GM18858 (cell line): Measurements from ENCODE around the gene EIF2D.
"Not testable (repeated sequence)": the region's sequence is repeated elsewhere in the genome, so short reads cannot be mapped to it uniquely, and the experiment has no call there.

Experiments
- ATAC-seq: cut with Tn5 transposase; IDR thresholded peaks from one replicate; pipeline ENCODE4 v1.9.1; 2021; ENCODE audit not compliant: unreplicated experiment

Gene EIF2D

DNA sequence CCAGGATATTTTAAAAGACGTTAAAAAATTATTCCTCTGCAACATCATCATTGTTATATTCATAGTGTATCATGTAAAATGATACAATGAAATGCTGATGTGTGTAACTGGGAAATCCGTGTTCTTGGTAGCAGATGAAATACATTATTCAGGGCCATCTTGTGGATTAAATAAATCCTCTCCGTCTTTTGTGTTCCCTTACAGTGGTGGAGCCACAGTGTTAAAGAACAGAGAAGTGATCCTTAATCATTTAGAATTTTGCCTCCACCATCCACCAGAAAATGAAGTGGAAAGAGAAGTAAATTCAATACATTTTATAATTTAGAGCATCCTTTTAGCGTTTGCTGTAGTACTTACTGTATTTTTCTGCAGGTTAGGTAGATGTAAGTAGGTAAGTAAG is 24.4 kb upstream of the EIF2D start:
- ATAC-seq, result no peak

DNA sequence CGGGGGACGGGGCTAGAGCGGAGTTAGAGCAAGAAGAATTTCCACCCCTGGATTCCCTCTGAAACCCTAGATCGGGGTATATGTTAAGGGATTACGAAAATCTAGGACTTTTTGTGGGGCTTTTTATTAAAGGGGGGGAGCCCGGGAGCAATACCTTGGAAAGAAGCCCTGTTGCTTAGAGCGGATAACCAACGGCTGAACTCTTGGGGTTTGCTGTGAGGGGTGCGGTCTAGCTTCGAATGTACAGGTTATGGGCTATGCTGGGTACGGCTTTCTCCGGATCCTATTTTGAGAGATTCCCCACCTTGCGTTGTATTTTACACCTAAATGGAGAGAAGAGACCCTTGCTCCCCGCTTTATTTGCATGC is 23.7 kb upstream of the EIF2D start:
- no peak for ATAC-seq

DNA sequence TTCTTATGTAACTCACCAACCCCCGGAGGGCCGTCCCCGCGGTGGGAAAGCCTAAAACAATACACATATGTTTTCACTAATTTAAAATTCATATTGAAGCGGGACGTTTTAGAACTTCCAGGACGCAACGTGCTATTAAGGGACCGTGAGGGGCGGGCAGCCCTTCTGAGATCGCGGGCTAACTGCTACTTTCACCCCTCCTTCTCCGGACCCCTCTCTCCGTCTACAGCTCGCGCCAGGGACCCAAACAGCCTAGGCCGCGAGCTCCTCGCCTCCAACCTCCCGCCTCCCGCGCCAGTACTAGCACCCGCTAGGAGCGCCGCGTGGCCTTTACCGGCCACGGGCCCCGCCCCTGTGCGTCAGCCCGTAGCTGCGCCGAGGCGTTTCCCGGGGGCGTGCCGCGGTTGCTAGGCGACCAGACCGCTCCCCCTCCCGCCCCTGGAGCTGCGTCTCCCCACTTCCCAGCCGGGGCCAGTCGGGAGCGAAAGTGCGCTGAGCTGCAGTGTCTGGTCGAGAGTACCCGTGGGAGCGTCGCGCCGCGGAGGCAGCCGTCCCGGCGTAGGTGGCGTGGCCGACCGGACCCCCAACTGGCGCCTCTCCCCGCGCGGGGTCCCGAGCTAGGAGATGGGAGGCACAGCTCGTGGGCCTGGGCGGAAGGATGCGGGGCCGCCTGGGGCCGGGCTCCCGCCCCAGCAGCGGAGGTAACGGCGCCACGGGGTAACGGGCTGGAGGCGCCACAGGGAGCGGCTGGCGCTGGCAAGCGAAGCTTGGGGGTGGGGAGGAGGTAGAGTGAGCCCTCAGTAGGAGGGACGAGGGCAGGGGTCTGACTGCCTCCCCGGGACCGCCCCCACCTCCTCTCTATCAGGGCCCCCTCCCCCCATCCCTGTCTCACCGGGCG is 23.1 kb upstream of the EIF2D start, which contains the start of gene DYRK3:
Gene DYRK3 (plus strand): TSS at position 457 of the 898 bp plus-strand sequence. CDS start 168 bp downstream, at position 625.
- peak; percentile 77 for ATAC-seq

DNA sequence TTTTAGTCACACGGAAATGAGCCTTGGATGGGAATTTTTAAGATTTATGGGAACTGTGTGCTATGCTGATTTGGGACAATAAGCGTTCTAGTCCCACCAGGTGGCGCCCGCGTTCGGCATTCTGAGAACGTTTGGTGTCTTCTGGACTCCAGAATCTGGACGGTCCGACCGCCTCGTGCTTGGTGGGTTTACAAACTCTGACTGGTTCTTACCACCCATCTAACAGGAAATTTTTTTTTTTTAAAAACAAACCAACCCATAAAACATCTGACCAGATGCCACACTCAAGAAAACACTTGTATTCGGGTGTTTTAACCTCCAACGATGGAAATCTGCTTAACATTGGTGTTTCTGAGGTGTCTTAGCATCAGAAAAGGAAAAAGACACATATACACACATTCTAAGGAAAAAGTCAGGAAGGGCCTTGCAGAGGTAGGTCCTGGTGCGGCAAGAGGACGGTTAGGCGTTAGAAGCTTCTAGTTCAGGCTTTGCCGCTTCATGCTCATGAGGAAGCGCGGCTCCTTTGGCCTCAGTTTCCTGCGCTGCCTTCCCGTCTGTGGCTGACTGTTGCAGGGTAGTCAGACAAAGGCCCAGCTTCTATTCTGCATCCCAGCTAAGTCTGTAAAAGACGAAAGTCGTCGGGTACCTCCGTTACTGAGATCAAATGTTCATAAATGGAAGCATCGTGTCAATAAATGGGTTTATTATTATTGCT is 22.3 kb upstream of the EIF2D start:
- no peak for ATAC-seq

- no peak for ATAC-seq
These were observed 21.4 kb upstream of the EIF2D start for GRCh38 chr1:206633708-206634121.

GRCh38 chr1:206631085-206631509 is 18.8 kb upstream of the EIF2D start:
- ATAC-seq, result no peak

GRCh38 chr1:206628916-206629315 is 16.7 kb upstream of the EIF2D start:
- ATAC-seq, result no peak

- ATAC-seq, result not testable (repeated sequence)
These were observed 14.1 kb upstream of the EIF2D start for GRCh38 chr1:206626396-206626795.

DNA sequence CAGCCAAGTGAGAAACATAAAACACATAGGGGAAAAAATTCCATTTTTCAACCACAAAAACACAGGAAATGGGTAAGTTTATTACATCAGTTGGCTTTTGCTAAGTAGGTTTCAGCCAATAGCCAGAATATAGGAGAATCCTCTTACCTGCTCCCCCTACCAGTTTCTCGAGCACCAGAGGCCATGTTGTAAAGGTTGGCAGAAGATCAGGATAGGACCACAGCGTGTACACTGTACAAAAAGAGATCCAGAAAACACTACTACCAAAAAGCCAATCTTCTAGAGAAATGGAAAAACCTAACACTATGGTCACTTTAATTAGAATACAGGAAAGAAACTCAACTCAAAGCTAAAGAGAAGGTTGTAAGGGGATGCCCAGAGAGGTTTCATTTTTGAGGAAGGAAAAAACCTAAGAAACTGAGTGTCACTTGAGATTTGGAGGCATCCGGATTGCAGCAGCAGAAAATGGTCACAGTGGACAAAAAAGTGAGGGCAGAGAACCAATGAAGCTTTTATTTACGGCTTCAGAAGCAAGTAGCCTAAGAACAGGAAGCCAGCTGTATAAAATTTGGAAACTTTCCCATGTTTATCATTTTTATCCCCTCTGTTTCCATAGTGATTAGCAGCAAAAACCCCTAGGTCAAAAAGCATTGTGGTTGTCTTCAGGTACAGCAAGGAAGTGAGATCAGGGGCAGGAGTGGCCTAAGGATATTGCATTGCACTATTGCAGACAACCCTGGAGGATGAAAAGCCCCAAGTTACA is 2.9 kb downstream of the EIF2D start:
- ATAC-seq, result no peak

DNA sequence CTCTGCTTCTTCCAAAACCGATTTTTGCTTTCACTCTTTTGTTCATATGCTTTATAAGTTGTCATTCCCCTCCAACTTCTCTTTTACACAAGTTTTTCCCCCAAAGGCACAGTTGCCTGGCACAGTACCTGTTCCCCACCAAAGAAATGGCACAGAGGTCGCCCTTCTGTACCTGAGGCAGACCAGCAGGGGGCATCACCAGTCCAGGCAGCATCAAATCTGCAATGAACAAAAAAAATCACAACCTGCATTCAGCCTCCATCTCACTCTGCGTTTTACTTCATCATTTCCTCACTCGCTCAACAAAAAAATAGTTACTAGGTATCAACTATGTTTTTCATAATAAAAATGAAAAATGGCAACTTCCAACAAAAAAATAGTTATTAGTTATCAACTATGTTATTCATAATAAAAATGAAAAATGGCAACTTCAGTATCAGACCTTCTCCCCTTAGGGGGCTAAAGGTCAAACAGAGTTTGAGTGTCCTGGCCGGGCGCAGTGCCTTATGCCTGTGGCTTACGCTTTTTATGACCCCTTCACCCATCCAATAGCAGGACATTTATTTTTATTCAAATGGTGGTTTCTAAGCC is 4.1 kb downstream of the EIF2D start:
- no peak for ATAC-seq

DNA sequence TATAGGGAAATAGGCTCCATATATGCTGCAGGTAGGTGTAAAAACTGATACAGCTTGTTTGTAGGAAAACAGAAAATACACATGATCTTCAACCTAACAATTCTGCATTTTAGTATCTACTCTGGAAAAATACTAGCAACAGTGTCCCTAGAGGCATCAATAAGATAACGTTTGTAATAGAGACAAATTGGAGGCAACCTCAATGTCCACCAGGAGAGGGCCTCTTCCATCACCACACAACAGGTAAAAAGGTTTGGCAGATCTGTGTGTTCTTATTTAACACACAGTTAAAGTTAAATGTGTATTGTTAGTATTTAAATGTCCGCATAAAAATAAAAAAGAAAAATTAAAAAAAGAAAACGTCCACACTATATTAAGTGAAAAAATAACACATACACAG is 5.4 kb downstream of the EIF2D start:
- ATAC-seq, result no peak

GRCh38 chr1:206604861-206605260 is 7.4 kb downstream of the EIF2D start:
- ATAC-seq, result no peak

- no peak for ATAC-seq
These were observed 11.7 kb downstream of the EIF2D start for GRCh38 chr1:206600527-206600926.

DNA sequence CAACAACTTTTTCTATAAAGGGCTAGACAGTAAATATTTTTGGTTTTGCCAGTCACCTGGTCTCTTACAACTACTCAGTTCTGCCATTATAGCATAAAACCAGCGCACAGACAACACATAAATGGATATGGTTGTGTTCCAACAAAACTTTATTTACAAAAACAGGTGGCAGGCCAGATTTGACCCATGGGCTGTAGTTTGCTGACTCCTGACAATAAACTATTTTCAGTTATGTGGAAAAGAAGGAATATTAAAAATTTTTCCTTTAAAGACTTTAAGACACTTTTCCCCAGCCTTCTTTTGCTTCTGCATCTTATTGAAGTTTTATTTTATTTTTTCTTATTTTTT is 16.0 kb downstream of the EIF2D start:
- ATAC-seq, result no peak

DNA sequence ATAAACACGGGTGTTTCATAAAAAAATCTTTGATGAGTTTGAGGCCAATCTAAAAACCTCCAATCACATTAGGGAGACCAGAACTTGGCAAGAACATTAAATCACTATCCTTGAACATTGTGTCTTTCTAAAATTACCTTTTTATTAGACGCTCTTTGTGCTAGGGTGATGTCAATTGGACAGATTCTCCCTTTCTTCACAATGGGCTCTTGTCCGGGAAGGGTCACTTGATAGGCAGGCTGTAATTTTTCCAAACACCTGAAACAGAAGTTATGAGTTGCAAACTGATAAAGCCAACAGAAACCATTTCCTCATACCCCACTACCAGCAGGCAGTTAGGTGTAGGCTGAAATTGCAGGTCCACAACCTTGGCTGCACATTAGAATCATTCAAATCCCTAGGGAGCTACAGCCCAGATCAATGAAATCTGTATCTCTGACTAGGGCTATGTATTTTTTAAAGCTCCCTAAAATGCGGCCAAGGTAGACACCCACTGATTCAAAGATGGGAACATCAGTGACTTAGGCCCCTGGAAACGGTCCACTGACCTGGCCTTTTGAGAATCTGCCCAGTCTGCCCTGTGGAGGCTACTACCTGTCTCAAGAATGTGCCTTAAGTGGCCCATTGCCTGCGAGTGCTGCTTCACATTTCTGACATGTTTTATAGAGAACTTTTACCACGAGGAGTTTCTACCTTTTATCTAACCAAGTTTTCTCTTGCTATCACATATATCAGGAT is 16.5 kb downstream of the EIF2D start:
- no peak for ATAC-seq

DNA sequence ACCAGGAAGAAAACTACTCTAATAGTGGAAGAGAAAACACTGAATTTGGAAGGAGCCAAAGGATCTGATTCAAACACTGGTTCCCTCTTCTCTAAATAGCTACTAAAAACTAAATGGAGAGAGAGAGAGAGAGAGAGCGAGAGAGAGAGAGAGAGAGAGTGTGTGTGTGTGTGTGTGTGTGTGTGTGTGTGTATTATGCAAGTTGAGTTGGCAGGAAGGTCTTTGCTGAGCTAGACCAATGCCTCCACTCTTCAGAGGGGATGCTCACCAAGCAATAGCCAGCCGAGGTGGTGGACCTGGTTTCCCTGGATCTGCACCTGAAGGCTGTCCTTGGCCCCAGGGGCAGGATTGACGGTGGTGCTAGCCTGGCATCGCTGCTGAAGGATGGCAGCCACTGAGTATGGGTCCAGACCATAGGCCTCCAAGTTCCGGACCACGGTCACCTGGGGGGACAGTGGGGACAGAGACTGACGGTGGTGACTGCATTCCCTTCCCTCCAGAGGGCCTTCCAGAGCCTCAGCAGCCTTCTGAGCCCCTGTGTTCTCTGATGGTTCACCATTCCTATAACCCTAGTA is 18.8 kb downstream of the EIF2D start:
- no peak for ATAC-seq

GRCh38 chr1:206591696-206592095 is 20.6 kb downstream of the EIF2D start:
- no peak for ATAC-seq

DNA sequence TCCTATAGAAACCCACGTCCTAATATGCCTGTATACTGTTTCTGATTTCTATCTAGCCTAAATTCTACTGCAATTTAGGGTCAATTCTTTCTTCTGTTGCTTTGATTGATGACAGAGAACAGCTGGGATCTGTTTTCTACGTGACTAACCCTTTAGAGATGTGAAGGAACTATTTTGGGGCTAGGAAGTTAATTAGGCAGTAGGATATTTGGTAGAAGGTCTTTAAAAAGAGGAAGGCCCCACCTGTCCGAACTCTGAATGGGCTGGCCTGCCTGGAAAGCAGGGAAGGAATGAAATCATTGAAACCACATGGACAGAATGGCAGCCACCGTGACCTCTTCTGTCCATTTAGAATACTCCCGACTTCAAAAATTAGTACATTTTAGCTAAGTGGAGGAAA is 21.0 kb downstream of the EIF2D start:
- ATAC-seq, result no peak

DNA sequence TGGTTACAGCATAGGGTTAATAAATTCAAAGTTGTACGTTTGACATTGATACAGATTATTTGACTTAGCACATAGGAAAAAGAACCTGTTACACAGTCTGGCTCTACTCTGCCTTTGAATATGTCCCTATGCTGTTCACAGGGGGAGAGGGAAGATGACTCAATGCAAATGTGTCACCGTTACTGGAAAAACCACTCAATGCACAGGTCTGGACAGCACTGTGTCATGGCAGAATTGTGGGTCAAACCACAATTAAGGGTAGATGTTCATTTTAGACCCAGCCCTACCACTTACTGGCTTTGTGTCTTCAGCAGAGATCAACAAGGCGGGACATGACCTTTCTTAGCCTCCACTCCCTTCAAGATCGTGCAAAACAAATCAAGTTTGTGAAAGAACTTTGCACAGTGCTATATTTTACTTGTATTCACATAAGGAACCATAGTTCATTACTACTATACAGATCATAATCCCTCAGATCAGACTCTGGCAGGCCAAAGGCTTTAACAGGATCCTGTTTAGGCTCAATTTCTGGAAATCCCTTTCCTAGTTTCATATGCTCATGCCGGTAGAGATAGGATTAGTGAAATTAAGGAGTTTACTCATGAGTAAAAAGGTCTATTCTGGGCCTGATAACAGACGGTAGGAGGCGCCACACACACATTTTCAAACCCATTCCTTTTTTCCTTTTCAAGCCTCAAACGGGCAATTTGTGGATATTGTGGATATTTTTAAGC is 22.1 kb downstream of the EIF2D start:
- ATAC-seq, result no peak
